Esophagus squamous epithelium (tissue), 5 donors: ENCODE results near the gene CARS1. TPM values are rescaled to one million over a fixed set of nuclear protein-coding genes. Genes with fewer than 3 reads are reported as not detected.
A peak's percentile ranks its signal among the peaks of the same experiment; 100 is the strongest.

Source experiments
- DNase-seq: peaks from one replicate; lab custom pipeline; 2025; lab: John Stamatoyannopoulos, UW
- H3K27ac ChIP-seq, 4 donors: fragments of 200-600 bp; sonication (generic); one replicate each; pipeline ENCODE4 v1.5.1; 2016 to 2019; ENCODE audit warnings: mild to moderate bottlenecking in 1 of 4
- H3K27me3 ChIP-seq, 4 donors: fragments of 200-600 bp; sonication (generic); 1 replicate in 3 of 4; 2 replicates in 1 of 4; pipeline versions ENCODE4 v1.5.1 to v1.6.0; 2017 to 2021; ENCODE audit warnings: antibody characterized with exemption in 1 of 4
- H3K36me3 ChIP-seq, 3 donors: fragments of 200-600 bp; sonication (generic); one replicate each; pipeline ENCODE4 v1.5.1; 2016 to 2019
- H3K4me1 ChIP-seq, 3 donors: fragments of 200-600 bp; sonication (generic); one replicate each; pipeline ENCODE4 v1.5.1; 2017 to 2019
- H3K4me3 ChIP-seq, 4 donors: fragments of 200-600 bp; sonication (generic); 1 replicate in 3 of 4; 2 replicates in 1 of 4; pipeline ENCODE4 v1.5.1; 2016 to 2019; ENCODE audit warnings: mild to moderate bottlenecking in 2 of 4, moderate library complexity in 1 of 4
- H3K9me3 ChIP-seq, 3 donors: fragments of 200-600 bp; sonication (generic); one replicate each; pipeline ENCODE4 v1.5.1; 2016 to 2019
- POLR2A ChIP-seq, 4 donors: fragments of 450-650 bp; IDR thresholded peaks; one replicate each; pipeline ENCODE4 v1.6.1; 2017; ENCODE audit warnings: antibody characterized with exemption in 4 of 4, mild to moderate bottlenecking in 4 of 4, moderate library complexity in 3 of 4
- WGBS, 2 donors: methylation state at CpG; one replicate each; pipeline ENCODE4 v1.1.5; 2018; 5-methylcytosine and 5-hydroxymethylcytosine counted together
- intact Hi-C: fragments of 100-400 bp; cut with DNase I; formaldehyde crosslinking; loops from one replicate; pipeline ENCODE4 v1.15.0; 2022
- total RNA-seq, 4 donors: library from RNA; depleted of rRNA; stranded (reverse); fragments of >200 nt; gene quantifications; one replicate each; pipeline ENCODE4 v1.1.0, GENCODE V29; 2016
- TF ChIP-seq, protein P1 (sequence below), 6 experiments: fragments of 450-650 bp in 4 of 6; fragments of 200-600 bp in 2 of 6; sonication (generic) in 2 of 6; IDR thresholded peaks; one replicate each; pipeline ENCODE4 v1.5.1; 2016 to 2019; ENCODE audit warnings: antibody characterized with exemption in 6 of 6, mild to moderate bottlenecking in 4 of 6, moderate library complexity in 4 of 6
- donor health status: DM: yes; HTN: yes; CAD: no.

The CARS1 gene
- total RNA-seq, 4 donors from 2014 or later, result 22.7 to 35.7 (median 28.4) TPM

DNA sequence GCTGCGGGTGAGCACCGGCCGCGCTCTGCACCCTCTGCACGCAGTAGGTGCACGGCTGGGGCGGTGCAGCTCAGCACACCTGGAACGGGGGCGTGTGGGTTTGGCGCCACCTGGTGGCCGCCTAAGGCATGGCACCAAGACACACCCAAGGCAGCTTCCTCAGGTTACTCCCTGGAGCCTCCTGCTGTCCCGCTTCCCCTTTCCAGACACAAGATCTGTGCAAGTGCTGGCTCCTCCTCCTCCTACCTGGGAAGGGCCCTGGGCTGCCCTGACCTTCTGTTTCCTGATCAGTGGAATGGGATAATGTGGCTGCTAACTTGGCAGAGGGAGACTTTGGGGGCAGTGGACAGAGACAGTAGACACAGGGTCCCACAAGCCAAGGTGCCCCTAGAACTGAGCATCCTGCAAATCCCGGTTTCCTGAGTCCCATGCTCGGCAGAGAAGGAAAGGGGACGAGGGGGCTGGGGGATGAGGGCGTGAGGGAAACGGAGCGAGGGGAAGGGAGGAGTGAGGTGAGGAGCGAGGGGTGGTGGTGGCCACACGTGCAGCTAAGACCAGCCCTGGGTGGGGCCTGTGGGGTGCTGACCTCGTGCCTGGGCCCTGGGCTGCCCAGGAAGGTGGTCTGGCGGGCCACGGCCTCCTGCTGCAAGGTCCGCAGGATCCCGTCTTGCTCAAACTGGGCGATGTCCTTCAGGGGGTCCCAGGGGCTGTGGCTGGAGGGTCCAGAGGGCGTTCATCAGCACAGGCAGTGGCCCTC, 34.8 kb upstream of the CARS1 start:
- no peak for TF ChIP-seq POLR2A (IDR thresholded peaks at IDR 0.05)
- TF ChIP-seq, protein P1, sequence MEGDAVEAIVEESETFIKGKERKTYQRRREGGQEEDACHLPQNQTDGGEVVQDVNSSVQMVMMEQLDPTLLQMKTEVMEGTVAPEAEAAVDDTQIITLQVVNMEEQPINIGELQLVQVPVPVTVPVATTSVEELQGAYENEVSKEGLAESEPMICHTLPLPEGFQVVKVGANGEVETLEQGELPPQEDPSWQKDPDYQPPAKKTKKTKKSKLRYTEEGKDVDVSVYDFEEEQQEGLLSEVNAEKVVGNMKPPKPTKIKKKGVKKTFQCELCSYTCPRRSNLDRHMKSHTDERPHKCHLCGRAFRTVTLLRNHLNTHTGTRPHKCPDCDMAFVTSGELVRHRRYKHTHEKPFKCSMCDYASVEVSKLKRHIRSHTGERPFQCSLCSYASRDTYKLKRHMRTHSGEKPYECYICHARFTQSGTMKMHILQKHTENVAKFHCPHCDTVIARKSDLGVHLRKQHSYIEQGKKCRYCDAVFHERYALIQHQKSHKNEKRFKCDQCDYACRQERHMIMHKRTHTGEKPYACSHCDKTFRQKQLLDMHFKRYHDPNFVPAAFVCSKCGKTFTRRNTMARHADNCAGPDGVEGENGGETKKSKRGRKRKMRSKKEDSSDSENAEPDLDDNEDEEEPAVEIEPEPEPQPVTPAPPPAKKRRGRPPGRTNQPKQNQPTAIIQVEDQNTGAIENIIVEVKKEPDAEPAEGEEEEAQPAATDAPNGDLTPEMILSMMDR (IDR thresholded peaks at IDR 0.05), result peak; percentile 97 to 100 (median 98)
- H3K9me3 ChIP-seq, result no peaks in the 10 kb centered on the region
- H3K36me3 ChIP-seq, result peaks cover 0 to 64% (median 10%) of the 10 kb centered on the region in 3 donors
- DNase-seq, result no peak
- 58 to 66% methylated on average over 8 to 9 of the region's 27 CpGs for WGBS, 2 donors
- H3K27me3 ChIP-seq, result no peaks in the 10 kb centered on the region
- intact Hi-C loops, result loop anchor here (5.0 kb wide), 1 partner anchor 55 kb away; no protein-coding TSS in a partner anchor
- H3K4me1 ChIP-seq, result peaks cover 0 to 21% (median 6%) of the 10 kb centered on the region in 3 donors
- H3K4me3 ChIP-seq, result no peak overlapping the region
- H3K27ac ChIP-seq, result no peak overlapping the region

DNA sequence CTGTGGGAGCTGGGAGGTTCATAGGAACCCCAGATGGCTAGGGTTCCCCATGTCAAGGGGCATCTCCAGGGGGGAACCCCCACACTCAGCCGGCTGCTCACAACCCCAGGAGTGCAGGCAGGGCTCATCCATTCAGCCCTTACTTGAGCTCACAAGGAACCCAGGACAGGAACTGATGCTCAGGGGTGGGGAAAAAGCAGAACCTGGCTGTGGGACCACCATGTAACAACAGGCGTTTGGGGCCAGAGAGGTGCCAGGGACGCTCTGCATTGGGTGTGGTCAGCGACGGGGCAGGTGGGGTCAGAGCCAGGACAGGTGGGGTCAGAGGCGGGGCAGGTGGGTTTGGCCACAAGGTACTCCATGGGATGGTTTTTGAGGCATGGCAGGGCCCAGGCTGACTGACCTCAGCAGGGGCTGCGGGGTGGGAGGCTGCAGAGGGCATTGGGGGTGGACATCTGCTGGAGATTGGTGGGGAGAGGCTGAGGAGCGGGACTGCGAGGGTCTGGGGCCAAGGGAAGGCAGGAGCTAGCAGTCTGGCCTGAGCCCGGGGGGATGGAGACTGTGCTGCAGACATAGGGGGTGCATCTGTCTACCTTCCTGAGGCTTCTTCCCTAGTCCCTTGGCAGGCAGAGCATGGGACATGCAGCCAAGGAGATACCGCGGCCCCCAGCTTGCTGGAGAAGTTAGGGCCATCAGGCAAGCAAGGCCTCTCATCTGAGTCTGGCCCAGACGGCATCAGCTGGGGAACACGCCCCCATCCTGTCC, 34.0 kb upstream of the CARS1 start:
- Histone ChIP-seq H3K9me3 (no peaks in the 10 kb centered on the region), H3K36me3 (peaks cover 0 to 64% (median 10%) of the 10 kb centered on the region in 3 donors), H3K27me3 (no peaks in the 10 kb centered on the region), H3K4me1 (peaks cover 0 to 21% (median 6%) of the 10 kb centered on the region in 3 donors), H3K4me3 (no peak overlapping the region), H3K27ac (no peak overlapping the region)
- DNase-seq, result no peak
- intact Hi-C loops, result loop anchor here (5.0 kb wide), 1 partner anchor 54 kb away; no protein-coding TSS in a partner anchor
- TF ChIP-seq, protein P1 (IDR thresholded peaks at IDR 0.05), result no peak
- TF ChIP-seq POLR2A (IDR thresholded peaks at IDR 0.05), result no peak
- WGBS, 2 donors, result 64 to 67% methylated on average over 5 to 9 of the region's 14 CpGs

DNA sequence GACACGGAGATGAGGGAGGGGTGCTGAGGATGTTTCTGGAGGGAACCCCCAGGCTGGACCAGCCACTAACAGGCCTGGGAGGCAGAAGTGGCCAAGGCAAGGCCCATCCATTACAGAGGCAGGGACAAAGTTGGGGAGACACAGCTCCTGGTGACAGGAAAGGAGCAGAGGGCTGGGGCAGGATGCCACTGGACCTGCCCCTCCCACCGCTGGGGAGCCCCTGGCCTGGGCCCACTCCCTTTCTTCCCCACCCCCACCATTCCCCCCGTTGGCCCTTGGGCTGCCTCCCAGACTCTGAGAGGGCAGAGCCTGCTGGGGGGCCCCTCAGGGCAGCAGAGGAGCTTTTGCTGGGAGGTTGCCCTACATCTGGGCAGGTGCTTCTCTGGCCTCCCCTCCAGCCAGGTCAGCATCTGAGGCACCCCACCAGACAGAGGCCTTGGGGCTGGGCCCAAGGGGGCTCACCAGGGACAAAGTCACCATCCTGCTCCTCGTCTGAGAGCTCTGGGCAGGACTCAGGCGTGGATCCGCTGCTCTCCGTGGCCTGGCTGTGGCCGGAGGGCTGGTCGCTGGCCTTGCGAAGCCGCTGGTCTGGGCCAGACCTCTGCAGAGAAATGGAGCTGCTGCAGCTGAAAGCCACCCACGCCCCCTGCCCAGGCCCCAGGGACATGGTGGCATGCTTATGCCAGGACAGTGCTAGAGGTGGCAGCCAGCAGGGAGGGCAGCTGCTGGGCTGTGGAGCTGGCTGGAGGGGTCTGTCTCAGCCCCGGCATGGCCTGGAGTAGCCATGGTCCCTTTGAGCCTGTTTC, 33.1 kb upstream of the CARS1 start:
- 53 to 100% methylated on average over 1 to 3 of the region's 13 CpGs for WGBS, 2 donors
- TF ChIP-seq POLR2A (IDR thresholded peaks at IDR 0.05), result no peak
- TF ChIP-seq, protein P1 (IDR thresholded peaks at IDR 0.05), result no peak
- H3K27ac ChIP-seq, result no peak overlapping the region
- intact Hi-C loops, result loop anchor here (5.0 kb wide), 1 partner anchor 53 kb away; no protein-coding TSS in a partner anchor
- H3K27me3 ChIP-seq, result no peaks in the 10 kb centered on the region
- H3K4me3 ChIP-seq, result no peak overlapping the region
- H3K36me3 ChIP-seq, result peaks cover 0 to 64% (median 10%) of the 10 kb centered on the region in 3 donors
- H3K4me1 ChIP-seq, result peaks cover 0 to 16% (median 5%) of the 10 kb centered on the region in 3 donors
- DNase-seq, result no peak
- no peaks in the 10 kb centered on the region for H3K9me3 ChIP-seq

DNA sequence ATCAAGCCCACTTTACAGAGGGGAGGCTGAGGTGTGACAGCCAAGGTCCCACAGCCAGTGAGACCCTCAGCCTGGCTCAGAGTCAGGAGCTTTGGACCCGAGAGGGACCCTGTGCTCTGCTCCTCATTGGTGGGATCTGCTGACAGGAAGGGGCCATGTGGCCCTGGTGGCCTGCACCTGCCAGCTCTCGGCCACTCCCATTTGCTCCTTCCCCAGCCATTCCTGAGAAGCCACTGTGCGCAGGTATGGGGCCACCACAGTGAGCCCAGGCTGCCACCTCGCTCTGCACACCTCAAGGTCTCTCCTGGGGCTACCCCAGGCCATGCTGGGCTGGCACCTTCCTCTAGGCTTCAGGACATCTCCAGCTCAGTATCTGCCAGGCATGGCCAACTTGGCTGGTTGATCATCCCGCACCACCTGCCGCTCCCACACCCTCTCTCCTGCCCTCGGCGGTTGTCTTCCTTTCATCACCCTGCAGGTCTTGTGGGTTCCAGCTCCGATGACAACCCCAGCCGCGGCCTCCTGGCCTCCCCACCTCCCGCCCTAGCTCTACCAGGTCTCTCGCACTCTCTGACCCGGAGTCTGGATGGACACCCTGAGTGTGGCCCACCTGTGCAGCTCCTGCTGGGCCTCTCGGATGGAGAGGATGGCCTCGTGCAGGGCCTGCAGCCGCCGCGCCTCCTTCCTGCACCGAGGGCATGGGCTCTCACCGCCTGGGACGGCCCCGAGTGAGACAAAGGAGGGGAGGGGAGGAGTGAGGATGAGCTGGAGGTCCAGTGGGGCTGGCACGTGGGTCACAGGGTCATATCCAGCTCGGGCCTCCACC, 32.2 kb upstream of the CARS1 start:
- no peak overlapping the region for H3K4me3 ChIP-seq
- no peaks in the 10 kb centered on the region for H3K27me3 ChIP-seq
- H3K9me3 ChIP-seq, result no peaks in the 10 kb centered on the region
- intact Hi-C loops, result loop anchor here (5.0 kb wide), 1 partner anchor 52 kb away; no protein-coding TSS in a partner anchor
- WGBS, 2 donors, result 79 to 82% methylated on average over 9 to 14 of the region's 25 CpGs
- no peak overlapping the region for H3K27ac ChIP-seq
- H3K36me3 ChIP-seq, result peaks cover 0 to 61% (median 10%) of the 10 kb centered on the region in 3 donors
- H3K4me1 ChIP-seq, result peaks cover 0 to 11% (median 3%) of the 10 kb centered on the region in 3 donors
- no peak for DNase-seq
- TF ChIP-seq POLR2A (IDR thresholded peaks at IDR 0.05), result no peak
- TF ChIP-seq, protein P1 (IDR thresholded peaks at IDR 0.05), result no peak
